ENCODE measurements around the gene TIAM2. TPM values are rescaled to one million over a fixed set of nuclear protein-coding genes. Genes with fewer than 3 reads are reported as not detected.
"Not testable (repeated sequence)": the region's sequence is repeated elsewhere in the genome, so short reads cannot be mapped to it uniquely, and the experiment has no call there.

The TIAM2 gene
- total RNA-seq, 2 donors from 2014 or later: 9.3 to 10.3 TPM

DNA sequence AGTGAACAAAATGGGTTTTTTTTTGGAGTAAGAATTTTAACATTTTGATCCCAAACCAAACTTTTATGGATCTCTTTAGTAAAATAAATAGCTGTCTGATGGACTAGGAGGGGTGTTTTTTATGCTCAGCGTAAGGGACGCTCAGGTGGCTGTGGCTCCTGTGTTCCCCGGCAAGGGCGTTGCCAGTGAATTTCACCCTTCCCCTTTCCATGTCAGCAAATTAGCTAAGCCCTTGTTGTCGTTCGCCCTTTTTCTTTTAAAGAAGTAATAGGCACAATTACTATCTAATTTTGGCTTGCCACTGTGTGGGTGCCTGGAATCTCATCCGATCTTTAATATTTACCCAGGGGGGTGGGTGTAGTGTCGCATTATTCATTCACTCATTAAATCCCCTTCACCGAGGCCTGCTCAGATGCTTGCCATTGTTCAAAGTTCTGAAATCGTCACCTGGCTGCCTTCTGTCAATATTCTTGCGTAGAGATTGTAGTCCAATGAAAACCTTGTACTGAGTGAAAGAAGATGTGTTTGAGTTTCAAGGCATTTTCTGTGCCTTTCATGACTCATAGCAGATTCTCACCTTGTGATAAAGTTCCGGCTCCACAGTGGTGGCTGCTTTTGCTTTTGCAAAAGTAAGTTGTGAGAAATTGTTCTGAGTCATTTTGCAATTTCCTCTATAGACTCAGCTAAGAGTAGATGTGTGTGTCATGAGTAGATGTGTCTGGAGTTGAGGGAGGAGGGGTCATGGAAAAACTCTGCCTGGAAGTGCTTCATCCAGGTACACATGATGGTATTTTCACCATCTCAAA, 228.7 kb downstream of the TIAM2 start:
- Histone ChIP-seq H3K27me3 (no peaks in the 10 kb centered on the region), H3K9me3 (no peaks in the 10 kb centered on the region), H3K4me3 (no peak overlapping the region), H3K27ac (no peak overlapping the region), H3K36me3 (no peaks in the 10 kb centered on the region), H3K4me1 (no peaks in the 10 kb centered on the region)
- no peak for DNase-seq (ENCODE audit: low spot score)
- TF ChIP-seq, protein P1, sequence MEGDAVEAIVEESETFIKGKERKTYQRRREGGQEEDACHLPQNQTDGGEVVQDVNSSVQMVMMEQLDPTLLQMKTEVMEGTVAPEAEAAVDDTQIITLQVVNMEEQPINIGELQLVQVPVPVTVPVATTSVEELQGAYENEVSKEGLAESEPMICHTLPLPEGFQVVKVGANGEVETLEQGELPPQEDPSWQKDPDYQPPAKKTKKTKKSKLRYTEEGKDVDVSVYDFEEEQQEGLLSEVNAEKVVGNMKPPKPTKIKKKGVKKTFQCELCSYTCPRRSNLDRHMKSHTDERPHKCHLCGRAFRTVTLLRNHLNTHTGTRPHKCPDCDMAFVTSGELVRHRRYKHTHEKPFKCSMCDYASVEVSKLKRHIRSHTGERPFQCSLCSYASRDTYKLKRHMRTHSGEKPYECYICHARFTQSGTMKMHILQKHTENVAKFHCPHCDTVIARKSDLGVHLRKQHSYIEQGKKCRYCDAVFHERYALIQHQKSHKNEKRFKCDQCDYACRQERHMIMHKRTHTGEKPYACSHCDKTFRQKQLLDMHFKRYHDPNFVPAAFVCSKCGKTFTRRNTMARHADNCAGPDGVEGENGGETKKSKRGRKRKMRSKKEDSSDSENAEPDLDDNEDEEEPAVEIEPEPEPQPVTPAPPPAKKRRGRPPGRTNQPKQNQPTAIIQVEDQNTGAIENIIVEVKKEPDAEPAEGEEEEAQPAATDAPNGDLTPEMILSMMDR (IDR thresholded peaks at IDR 0.05): no peak

GRCh38 chr6:155224618-155225017, 229.5 kb downstream of the TIAM2 start:
- Histone ChIP-seq H3K27me3 (no peaks in the 10 kb centered on the region), H3K4me1 (no peaks in the 10 kb centered on the region), H3K36me3 (no peaks in the 10 kb centered on the region), H3K9me3 (no peaks in the 10 kb centered on the region), H3K27ac (no peak overlapping the region), H3K4me3 (no peak overlapping the region)
- DNase-seq (ENCODE audit: low spot score): no peak
- TF ChIP-seq, protein P1 (IDR thresholded peaks at IDR 0.05): no peak

DNA sequence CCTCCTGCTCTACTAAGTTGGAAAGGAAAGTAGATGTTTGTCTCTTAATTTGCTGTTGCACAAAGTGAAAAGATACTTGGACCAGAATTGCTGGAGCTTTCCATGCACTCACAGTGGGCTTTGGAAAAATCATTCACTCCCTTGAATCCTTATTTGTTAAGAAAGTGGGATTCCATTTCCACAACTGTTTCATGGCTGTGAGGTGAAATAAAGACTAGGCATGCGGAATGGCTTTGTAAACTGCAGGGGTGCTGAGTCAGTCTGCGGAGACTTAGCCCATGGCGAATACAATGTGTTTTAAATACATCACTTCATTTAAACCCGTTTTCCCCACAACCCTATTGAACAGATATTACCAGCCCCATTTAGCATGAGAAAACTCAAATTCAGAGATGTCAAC, 231.9 kb downstream of the TIAM2 start:
- Histone ChIP-seq H3K36me3 (no peaks in the 10 kb centered on the region), H3K27me3 (no peaks in the 10 kb centered on the region), H3K4me3 (no peak overlapping the region), H3K9me3 (no peaks in the 10 kb centered on the region), H3K4me1 (no peaks in the 10 kb centered on the region), H3K27ac (no peak overlapping the region)
- TF ChIP-seq, protein P1 (IDR thresholded peaks at IDR 0.05): no peak
- DNase-seq (ENCODE audit: low spot score): no peak

GRCh38 chr6:155228546-155229166, 233.5 kb downstream of the TIAM2 start:
- DNase-seq (ENCODE audit: low spot score): no peak
- Histone ChIP-seq H3K27me3 (no peaks in the 10 kb centered on the region), H3K36me3 (no peaks in the 10 kb centered on the region), H3K27ac (no peak overlapping the region), H3K4me3 (no peak overlapping the region), H3K9me3 (no peaks in the 10 kb centered on the region), H3K4me1 (no peaks in the 10 kb centered on the region)
- TF ChIP-seq, protein P1 (IDR thresholded peaks at IDR 0.05): no peak

DNA sequence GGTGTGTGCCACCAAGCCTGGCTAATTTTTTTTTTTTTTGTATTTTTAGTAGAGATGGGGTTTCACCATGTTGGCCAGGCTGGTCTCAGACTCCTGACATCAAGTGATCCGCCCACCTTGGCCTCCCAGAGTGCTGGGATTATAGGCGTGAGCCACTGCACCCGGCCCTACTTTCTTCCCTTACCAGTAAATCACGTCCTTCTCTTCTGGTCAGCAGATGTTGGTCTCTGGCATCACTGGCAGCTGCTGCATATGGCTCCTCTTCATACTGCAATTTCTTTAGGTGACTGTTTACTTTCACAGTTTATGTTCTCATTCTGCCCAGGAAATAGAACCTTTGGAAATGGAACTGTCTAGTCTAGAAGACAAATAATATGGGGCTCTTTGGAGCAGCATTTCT, 235.9 kb downstream of the TIAM2 start:
- H3K27me3 ChIP-seq; H3K27ac ChIP-seq; H3K4me3 ChIP-seq; H3K36me3 ChIP-seq; H3K9me3 ChIP-seq; DNase-seq (ENCODE audit: low spot score); H3K4me1 ChIP-seq: not testable (repeated sequence)

DNA sequence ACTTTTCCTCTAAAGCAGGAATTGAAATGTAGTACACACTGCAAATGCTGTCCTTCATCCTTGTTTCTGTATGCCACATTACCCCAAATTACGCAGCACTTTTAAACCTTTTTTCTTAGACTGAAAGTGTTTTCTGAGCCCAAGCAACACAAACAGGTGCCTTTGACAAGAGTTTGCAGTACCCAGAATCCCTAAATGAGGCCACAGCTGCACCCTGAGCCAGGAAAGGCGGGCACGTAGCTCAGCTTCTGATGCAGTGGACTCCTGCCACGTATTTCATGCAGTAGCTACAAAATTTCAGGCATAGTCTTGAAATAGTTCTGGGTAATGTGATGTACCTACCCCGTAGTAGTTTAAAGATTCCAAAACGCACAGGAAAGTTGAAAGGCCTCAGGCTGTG, 237.7 kb downstream of the TIAM2 start:
- Histone ChIP-seq H3K4me1 (no peaks in the 10 kb centered on the region), H3K27me3 (no peaks in the 10 kb centered on the region), H3K4me3 (no peak overlapping the region), H3K9me3 (no peaks in the 10 kb centered on the region), H3K36me3 (no peaks in the 10 kb centered on the region), H3K27ac (no peak overlapping the region)
- TF ChIP-seq, protein P1 (IDR thresholded peaks at IDR 0.05): no peak
- no peak for DNase-seq (ENCODE audit: low spot score)

All from right atrium auricular region (tissue), 2 donors.